H9 (cell line): ENCODE data around the gene USP7. TPM values are rescaled to one million over a fixed set of nuclear protein-coding genes. Genes with fewer than 3 reads are reported as not detected.
A peak's percentile ranks its signal among the peaks of the same experiment; 100 is the strongest.

Experiments used
- DNase-seq: peaks from one replicate; pipeline ENCODE4 v3.0.0-alpha.2; 2017
- H2AFZ ChIP-seq: one replicate; pipeline ENCODE4 v1.6.1; 2013; ENCODE audit warnings: mild to moderate bottlenecking, low read length, control low read depth, moderate library complexity
- H2AK5ac ChIP-seq: 2 replicates; pipeline ENCODE4 v1.6.1; 2013; ENCODE audit warnings: low read length, control low read depth, mixed read lengths; ENCODE audit not compliant: insufficient read length
- H2BK120ac ChIP-seq: one replicate; pipeline ENCODE4 v1.6.1; 2013; ENCODE audit warnings: low read depth, mild to moderate bottlenecking, low read length, control low read depth, inconsistent platforms; ENCODE audit not compliant: poor library complexity, severe bottlenecking
- H2BK12ac ChIP-seq: 2 replicates; pipeline ENCODE4 v1.6.1; 2013; ENCODE audit warnings: low read length, control low read depth, mixed read lengths, low read depth; ENCODE audit not compliant: insufficient read length
- H2BK15ac ChIP-seq: 2 replicates; pipeline ENCODE4 v1.6.1; 2013; ENCODE audit warnings: low read depth, low read length, control low read depth
- H2BK20ac ChIP-seq: one replicate; pipeline ENCODE4 v1.6.1; 2013; ENCODE audit warnings: low read depth, mild to moderate bottlenecking, low read length, control low read depth, inconsistent platforms; ENCODE audit not compliant: poor library complexity, severe bottlenecking
- H2BK5ac ChIP-seq: 2 replicates; pipeline ENCODE4 v1.6.1; 2013; ENCODE audit warnings: low read length, control low read depth, mixed read lengths; ENCODE audit not compliant: insufficient read length
- H3K14ac ChIP-seq: 2 replicates; pipeline ENCODE4 v1.6.1; 2013; ENCODE audit warnings: low read length, control low read depth; ENCODE audit not compliant: insufficient read depth
- H3K18ac ChIP-seq: 2 replicates; pipeline ENCODE4 v1.6.1; 2013; ENCODE audit warnings: low read depth, mild to moderate bottlenecking, mixed read lengths, low read length, control low read depth; ENCODE audit not compliant: insufficient read length
- H3K23ac ChIP-seq: 2 replicates; pipeline ENCODE4 v1.6.1; 2013; ENCODE audit warnings: low read length, control low read depth, mixed read lengths, low read depth; ENCODE audit not compliant: insufficient read length
- H3K23me2 ChIP-seq: 2 replicates; pipeline ENCODE4 v1.6.1; 2013; ENCODE audit warnings: low read depth, mild to moderate bottlenecking, mixed read lengths, low read length, control low read depth; ENCODE audit not compliant: insufficient read length, poor library complexity, severe bottlenecking
- H3K27ac ChIP-seq: 2 replicates; pipeline ENCODE4 v1.5.1; 2013; ENCODE audit warnings: low read length, control low read depth, mixed read lengths, low read depth; ENCODE audit not compliant: insufficient read length
- H3K27me3 ChIP-seq: 2 replicates; pipeline ENCODE4 v1.6.1; 2013; ENCODE audit warnings: low read length, control low read depth, inconsistent platforms; ENCODE audit not compliant: insufficient read depth
- H3K4ac ChIP-seq: 2 replicates; pipeline ENCODE4 v1.6.1; 2013; ENCODE audit warnings: low read depth, mild to moderate bottlenecking, control low read depth, inconsistent platforms, low read length, moderate library complexity
- H3K4me1 ChIP-seq: 2 replicates; pipeline ENCODE4 v1.6.1; 2013; ENCODE audit warnings: low read length, control low read depth, inconsistent platforms; ENCODE audit not compliant: insufficient read depth
- H3K4me2 ChIP-seq: 2 replicates; pipeline ENCODE4 v1.6.1; 2013; ENCODE audit warnings: low read length, control low read depth, mixed read lengths; ENCODE audit not compliant: insufficient read length, insufficient read depth
- H3K56ac ChIP-seq: 2 replicates; pipeline ENCODE4 v1.6.1; 2013; ENCODE audit warnings: low read depth, mild to moderate bottlenecking, mixed read lengths, low read length, control low read depth; ENCODE audit not compliant: insufficient read length
- H3K79me1 ChIP-seq: 2 replicates; pipeline ENCODE4 v1.6.1; 2013; ENCODE audit warnings: low read depth, mild to moderate bottlenecking, moderate library complexity, low read length, control low read depth, inconsistent platforms; ENCODE audit not compliant: insufficient read depth, poor library complexity, severe bottlenecking
- H3K79me2 ChIP-seq: 2 replicates; pipeline ENCODE4 v1.6.1; 2013; ENCODE audit warnings: low read length, control low read depth, inconsistent platforms; ENCODE audit not compliant: insufficient read depth
- H3K9ac ChIP-seq: 2 replicates; pipeline ENCODE4 v1.6.1; 2013; ENCODE audit warnings: low read length, control low read depth, mixed read lengths; ENCODE audit not compliant: insufficient read length; ENCODE audit errors: extremely low read depth
- H3K9me3 ChIP-seq: one replicate; pipeline ENCODE4 v1.6.1; 2013; ENCODE audit warnings: low read depth, low read length, inconsistent platforms; ENCODE audit not compliant: control insufficient read depth
- H3T11ph ChIP-seq: one replicate; pipeline ENCODE4 v1.6.1; 2013; ENCODE audit warnings: mild to moderate bottlenecking, low read length, control low read depth, inconsistent platforms
- H4K20me1 ChIP-seq: one replicate; pipeline ENCODE4 v1.6.1; 2013; ENCODE audit not compliant: control insufficient read depth, insufficient read length, insufficient read depth
- H4K5ac ChIP-seq: 2 replicates; pipeline ENCODE4 v1.6.1; 2013; ENCODE audit warnings: low read depth, mild to moderate bottlenecking, mixed read lengths, low read length, control low read depth; ENCODE audit not compliant: insufficient read length
- H4K8ac ChIP-seq: replicated peaks from 2 replicates; pipeline ENCODE4 v1.6.1; 2013; ENCODE audit warnings: low read length, control low read depth, mixed read lengths, low read depth; ENCODE audit not compliant: insufficient read length
- H4K91ac ChIP-seq: 2 replicates; pipeline ENCODE4 v1.6.1; 2013; ENCODE audit warnings: low read depth, mild to moderate bottlenecking, moderate library complexity, mixed read lengths, low read length, control low read depth; ENCODE audit not compliant: insufficient read length
- H3K27ac Mint-ChIP-seq, 3 experiments: 2 replicates in 2 of 3; 3 replicates in 1 of 3; pipeline ENCODE4 v1.8.0; 2020 to 2021; ENCODE audit warnings: mixed read lengths in 3 of 3, mild to moderate bottlenecking in 1 of 3, moderate library complexity in 1 of 3
- H3K27me3 Mint-ChIP-seq: 2 replicates; pipeline ENCODE4 v1.8.0; 2021; ENCODE audit warnings: low read depth, mild to moderate bottlenecking, moderate library complexity, mixed read lengths
- H3K36me3 Mint-ChIP-seq, 3 experiments: 2 replicates in 2 of 3; 3 replicates in 1 of 3; pipeline ENCODE4 v1.8.0; 2020 to 2021; ENCODE audit warnings: low read depth in 3 of 3, mixed read lengths in 3 of 3; ENCODE audit not compliant: insufficient read depth in 1 of 3
- H3K4me1 Mint-ChIP-seq, 2 experiments: 2 replicates each; pipeline ENCODE4 v1.8.0; 2020; ENCODE audit warnings: mixed read lengths in 2 of 2
- H3K4me3 Mint-ChIP-seq, 2 experiments: 2 replicates in 1 of 2; 3 replicates in 1 of 2; pipeline ENCODE4 v1.8.0; 2020 to 2021; ENCODE audit warnings: mild to moderate bottlenecking in 2 of 2, mixed read lengths in 2 of 2, moderate library complexity in 1 of 2
- H3K9me3 Mint-ChIP-seq, 2 experiments: 2 replicates in 1 of 2; 3 replicates in 1 of 2; pipeline ENCODE4 v1.8.0; 2020; ENCODE audit warnings: mild to moderate bottlenecking in 2 of 2, mixed read lengths in 2 of 2, moderate library complexity in 1 of 2
- CTCF ChIP-seq: fragments of 200-600 bp; sonication (generic); conservative IDR thresholded peaks from 3 replicates; pipeline ENCODE4 v1.8.0; 2021; ENCODE audit warnings: antibody characterized with exemption, mild to moderate bottlenecking
- WGBS: extraction: QIAGEN DNeasy Blood & Tissue Kit; methylation state at CpG from one replicate; pipeline ENCODE4 v1.1.7; 2013; ENCODE audit warnings: missing lambda C conversion rate, low lambda C conversion rate, mixed read lengths; ENCODE audit not compliant: insufficient read length; ENCODE audit errors: extremely low coverage; 5-methylcytosine and 5-hydroxymethylcytosine counted together
- total RNA-seq: library from RNA; stranded (reverse); gene quantifications from 2 replicates; pipeline ENCODE4 v1.2.1, GENCODE V29; 2021

Gene USP7
- total RNA-seq, 1 experiment from 2014 or later: 192 TPM

DNA sequence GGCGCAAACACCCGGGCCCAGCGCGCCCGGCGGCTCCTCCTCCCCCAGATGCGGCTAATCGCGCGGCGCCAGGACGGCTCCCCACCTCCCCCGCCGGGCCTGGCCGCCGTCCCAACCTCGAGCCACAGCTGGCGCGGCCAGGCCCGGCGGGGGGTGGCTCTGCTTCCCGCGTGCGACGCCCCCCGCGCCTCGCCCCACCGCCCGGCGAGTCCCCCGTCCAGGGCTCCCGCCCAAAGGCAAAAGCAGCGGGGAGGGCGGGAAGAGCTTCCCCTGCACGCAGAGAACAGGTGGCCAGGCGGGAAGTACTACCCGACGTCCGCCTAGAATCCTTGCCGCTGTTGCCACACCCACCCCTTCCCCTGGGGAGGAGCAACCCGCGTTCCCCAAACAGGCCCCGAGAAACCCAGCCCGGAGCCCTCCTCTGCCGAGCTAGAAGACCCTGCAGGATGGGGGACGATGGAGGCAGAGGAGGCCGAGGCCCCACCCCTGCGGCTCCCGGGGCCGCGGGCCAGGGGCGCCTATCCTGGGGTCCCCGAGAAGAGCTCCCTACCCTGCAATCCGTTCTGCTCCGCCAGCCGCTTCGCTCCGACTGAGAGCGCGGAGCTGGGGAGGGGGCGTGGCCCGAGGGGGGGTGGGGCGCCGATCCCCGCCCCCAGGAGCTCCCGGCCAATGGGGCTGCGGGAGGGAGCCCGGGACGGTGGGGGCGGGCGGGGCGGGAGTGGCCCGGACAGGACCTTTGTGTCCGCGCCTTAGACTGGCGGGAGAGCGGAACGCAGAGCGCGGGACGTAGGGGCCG, 95.1 kb downstream of the USP7 start, which contains the start of gene CARHSP1:
CARHSP1 (minus strand) TSS at position 591 of the 796 bp plus-strand sequence. CDS start 9,678 bp downstream, outside the sequence.
- WGBS: no CpG with 5 or more reads among the region's 83 CpGs

More for the DNA sequence above, 95.1 kb downstream of the USP7 start, which contains the start of gene CARHSP1:
- Histone ChIP-seq H2BK15ac (no peak within 1 kb of the TSS), H2AFZ (no peak within 1 kb of the TSS), H2AK5ac (no peak within 1 kb of the TSS), H3T11ph (no peak within 1 kb of the TSS), H2BK12ac (no peak within 1 kb of the TSS), H3K9me3 (no peaks in the 10 kb centered on the region), H3K14ac (peak within 1 kb of the TSS; percentile 53; the same call in 1 of the 2 replicates), H2BK20ac (no peak within 1 kb of the TSS), H3K4ac (no peak within 1 kb of the TSS; the same call in 1 of the 2 replicates), H3K9ac (peak within 1 kb of the TSS; percentile 74), H3K4me2 (peak within 1 kb of the TSS; percentile 99), H3K27me3 (no peaks in the 10 kb centered on the region), H3K79me1 (no peaks in the 10 kb centered on the region), H3K18ac (peak within 1 kb of the TSS; percentile 58), H3K27ac (no peak within 1 kb of the TSS), H4K5ac (no peak within 1 kb of the TSS), H4K8ac (no peak within 1 kb of the TSS), H2BK5ac (no peak within 1 kb of the TSS), H2BK120ac (no peak within 1 kb of the TSS), H4K91ac (no peak within 1 kb of the TSS), H3K23me2 (peaks cover 15% of the 10 kb centered on the region), H4K20me1 (no peaks in the 10 kb centered on the region), H3K23ac (no peak within 1 kb of the TSS), H3K79me2 (peaks cover 32% of the 10 kb centered on the region; the same call in 1 of the 2 replicates), H3K56ac (no peak within 1 kb of the TSS), H3K4me1 (peaks cover 17% of the 10 kb centered on the region; the same call in 1 of the 2 replicates)
- Mint-ChIP-seq H3K27me3 (peaks cover 2% of the 10 kb centered on the region; the same call in 1 of the 2 replicates), H3K36me3 (peaks cover 4 to 12% (median 8%) of the 10 kb centered on the region in 3 experiments; a peak in 6 of 7 replicates), H3K9me3 (no peaks in the 10 kb centered on the region; a peak in 2 of 5 replicates), H3K4me3 (peak within 1 kb of the TSS; percentile 90), H3K27ac (peak within 1 kb of the TSS; percentile 85 to 93 (median 92)), H3K4me1 (peaks cover 41 to 42% of the 10 kb centered on the region in 2 experiments)
- peak; percentile 96 for DNase-seq
- TF ChIP-seq CTCF: no peak
